Fibroblast of skin of left quadriceps (primary cell): Measurements from ENCODE around the gene NRARP.

Source experiments
- DNase-seq, 2 experiments: peaks; one replicate each; pipeline ENCODE4 v3.0.0-alpha.2; 2013; ENCODE audit warnings: low read depth in 2 of 2

Gene NRARP

DNA sequence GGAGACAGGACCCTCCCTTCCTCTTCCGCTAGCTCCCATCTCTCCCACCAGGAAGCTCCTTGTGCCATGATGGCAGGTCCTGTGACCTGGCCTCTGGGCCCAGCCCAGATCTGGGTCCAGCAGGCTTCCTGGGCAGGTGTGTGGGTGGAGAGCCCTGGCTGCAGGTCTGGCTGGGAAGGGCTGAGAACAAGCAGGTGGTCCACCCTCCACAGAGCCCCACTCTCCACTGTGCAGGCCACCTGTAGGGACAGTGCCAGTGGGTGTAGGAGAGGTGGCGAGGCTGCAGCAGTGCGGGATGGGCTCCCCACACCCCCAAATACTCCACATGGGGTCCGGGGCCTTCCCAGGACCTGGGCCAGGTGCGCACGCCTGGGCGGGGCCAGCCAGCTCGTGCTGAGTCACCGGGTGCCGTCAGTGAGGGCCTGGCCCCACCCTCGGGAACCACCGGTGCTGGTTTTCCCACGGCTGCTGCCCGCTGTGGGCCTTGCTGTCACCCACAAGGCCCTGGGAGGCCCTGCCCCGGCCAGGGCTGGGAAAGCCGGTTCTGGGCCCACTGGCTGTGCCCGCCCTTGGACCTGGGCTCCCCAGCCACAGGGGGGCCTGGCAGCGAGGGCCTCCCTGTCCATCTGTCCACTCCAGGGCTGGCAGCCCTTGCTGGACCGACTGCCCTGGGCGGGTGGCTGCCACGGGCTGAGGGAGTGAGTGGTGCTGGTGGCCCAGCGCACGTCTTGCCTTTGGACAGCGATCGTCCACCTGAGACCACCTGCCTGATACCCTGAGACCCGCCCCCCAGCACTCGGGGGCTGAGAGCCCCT is 9.3 kb upstream of the NRARP start:
- no peak for DNase-seq

DNA sequence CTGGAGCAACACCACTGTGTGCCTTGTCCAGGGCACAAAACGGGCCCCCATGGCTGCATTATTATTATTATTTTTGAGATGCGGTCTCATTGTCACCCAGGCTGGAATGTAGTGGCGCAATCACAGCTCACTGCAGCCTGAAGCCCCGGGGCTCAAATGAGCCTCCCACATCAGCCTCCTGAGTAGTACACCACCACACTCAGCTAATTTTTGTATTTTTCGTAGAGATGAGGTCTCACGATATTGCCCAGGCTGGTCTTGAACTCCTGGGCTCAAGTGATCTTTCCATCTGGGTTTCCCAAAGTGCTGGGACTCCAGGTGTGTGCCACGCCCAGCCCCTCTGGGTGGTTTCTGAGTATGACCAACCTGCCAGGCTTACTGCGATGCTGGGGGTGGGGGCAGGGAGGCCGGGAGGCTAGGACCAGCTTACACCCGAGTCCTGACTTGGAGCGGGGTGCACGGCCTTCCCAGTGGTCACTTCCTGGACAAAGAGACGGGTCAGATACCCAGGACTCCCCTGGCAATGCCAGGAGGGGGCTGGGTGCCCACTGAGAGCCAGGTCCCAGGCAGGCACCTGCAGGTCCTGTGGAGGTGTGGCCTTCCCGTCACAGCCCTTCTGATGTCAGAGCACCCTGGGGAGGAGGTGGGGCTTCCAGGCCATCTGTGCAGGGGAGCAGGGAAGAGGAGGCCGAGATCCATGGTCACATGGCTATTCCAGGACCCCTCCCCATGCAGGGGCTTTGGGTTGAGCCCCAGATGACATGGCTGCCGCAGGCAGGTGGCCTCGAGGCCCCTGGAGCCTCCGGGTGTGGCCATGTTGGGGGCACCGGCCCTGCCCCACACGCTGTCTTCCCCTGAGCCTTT is 8.3 kb upstream of the NRARP start:
- DNase-seq: no peak

DNA sequence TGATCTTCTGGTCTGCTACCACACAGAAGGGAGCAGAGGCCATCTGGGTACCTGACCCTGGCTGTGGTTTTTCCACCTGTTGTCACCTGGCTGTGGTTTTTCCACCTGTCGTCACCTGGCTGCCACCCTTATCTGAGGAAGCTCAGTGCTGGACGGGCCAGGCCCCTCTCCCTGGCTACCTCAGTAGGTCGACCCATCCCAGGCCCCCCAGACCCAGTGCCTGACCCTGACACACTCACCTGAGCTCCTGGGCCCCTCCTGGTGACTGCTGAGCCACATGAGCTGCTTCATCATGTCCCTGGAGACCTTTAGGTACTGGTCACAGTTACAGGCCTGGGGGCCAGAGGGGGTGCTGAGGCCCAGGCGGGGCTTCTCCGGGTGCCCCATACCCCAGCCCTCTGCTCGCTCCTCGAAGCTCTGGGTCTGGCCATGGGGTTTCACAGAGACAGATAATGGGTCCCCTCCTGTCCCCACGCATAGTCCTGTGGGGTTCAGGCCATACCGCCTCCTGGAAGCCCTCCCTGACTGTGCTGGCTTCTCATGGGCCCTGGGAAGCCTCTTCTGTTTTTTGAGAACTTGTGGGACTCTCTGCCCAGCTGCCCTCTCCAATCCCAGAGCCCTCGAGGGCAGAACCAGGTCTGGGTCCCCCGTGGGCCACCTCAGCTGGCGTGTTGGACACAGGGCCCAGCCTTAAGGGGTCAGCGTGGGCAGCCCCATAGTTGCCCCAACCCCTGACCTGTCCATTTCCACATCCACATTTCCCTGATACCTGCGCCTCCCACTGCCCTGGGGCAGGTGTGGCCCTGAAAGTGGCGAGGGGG is 7.5 kb upstream of the NRARP start:
- no peak for DNase-seq

DNA sequence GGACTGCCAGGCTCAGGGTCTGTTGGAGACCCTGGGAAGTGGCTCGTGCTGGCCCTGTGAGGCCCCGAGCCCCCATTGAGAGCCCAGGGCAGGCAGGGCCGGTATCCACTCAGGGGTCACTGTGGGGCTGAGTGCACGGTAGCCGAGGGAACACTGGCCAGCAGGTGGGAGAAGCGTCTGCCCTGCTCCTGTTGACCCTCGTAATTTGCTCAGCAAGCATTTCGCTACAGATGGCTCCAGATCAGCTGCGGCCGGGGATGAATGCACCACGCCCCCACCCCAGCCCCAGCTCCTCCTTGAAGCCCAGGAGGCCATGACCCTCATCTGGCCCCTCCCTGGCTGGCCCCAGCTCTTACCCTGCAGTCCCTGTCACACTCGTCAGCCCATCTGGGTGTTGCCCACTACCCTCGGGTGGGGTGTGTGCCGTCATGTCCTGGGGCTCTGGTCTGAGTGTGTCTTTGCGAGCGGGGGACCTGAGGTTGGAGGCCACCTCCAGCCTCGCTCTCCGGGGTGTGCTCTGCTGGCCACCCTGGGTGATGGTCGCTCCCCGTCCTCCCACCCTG is 6.1 kb upstream of the NRARP start:
- no peak for DNase-seq

DNA sequence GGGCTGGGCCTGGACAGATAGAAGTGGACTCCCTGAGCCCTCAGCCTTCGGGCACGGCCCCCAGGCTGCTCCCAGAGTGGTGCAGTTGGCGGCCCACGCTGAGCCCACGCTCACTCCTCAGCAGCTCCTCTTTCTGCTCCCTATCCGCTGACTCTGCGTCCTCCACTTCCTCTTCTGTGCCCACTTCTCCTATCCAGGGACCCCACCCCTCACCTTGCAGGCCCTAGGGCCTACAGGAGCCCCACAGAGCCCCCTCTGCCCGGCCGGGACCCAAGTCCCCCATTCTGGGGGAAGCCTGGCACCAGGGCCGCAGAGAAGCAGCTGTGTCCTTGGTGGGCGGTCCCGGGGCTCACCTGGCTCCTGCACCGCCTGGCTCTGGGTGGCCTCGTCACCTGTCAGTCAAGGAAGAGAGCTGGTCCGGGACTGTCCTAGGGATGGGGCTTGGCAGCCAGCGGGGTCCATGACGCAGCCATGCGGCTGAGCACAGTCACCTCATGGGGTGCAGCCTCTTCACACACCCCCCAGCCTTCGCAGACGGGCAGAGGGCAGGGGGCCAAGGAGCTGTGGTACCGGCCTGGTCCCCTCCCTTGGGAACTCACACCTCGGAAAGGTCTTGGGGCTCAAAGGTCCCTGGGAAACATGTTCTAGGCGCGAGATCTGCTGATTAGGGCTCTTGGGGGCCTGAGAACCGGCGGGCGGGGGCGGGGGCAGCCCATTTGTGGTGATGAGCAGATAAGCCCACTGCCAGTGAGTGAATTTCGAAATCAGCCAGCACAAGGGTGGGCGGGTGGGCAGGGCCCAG is 5.4 kb upstream of the NRARP start:
- DNase-seq: no peak

DNA sequence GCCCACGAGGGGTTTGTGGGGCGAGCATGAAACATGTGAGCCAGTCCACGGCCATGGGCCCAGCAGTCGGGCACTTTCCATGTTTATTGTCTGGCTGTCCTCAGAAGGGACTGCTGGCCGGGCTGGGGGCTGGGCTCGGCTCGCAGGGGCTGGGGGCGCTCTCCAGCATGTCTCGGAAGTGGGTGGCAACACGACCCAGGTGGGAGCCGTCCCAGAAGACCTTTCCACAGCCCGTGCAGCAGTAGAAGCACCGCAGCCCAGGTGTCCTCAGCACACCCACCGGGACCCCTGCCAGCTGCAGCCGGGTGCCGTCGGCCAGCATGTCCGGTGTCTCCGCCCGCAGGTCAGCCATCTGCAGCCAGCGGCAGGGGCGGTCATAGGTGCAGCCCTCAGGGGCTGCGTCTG is 4.8 kb upstream of the NRARP start:
- DNase-seq: no peak

DNA sequence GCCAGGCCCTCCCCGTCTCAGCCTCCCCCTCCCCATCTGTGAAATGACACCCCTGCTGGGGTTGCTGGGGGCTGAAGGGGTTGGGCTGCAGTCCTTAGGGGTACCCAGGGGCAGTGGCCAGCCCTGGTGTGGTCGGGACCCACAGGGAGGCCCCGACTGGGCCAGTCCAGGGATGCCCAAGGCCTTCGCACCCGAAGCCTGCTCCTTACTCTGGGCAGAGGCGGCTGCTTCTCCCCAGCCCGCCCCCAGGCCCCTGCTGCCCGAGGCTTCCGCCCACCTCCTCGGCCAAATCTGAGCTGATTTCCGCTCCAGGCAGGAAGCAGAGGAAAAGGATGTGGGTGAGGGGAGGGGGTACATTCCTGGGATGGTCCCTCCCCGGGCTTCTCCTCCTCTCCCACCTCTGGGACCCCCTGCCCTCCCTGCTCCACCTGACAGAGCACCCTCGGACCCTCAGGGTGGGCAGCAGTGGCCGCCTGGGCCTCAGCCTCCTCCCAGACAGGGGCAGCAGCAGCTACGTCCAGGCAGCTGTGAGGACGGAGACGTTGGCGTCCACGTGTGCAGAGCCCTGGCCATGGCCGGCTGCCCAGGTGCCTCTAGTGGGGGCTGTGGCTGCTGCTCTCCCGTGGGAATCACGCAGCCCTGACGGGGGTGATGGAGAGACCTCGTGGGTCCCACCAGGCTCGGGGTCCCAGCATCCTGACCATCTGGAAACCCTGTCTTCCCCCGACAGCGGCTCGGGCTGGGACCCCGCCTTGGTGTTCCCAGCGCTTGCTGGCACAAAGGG is 4.2 kb upstream of the NRARP start:
- no peak for DNase-seq

DNA sequence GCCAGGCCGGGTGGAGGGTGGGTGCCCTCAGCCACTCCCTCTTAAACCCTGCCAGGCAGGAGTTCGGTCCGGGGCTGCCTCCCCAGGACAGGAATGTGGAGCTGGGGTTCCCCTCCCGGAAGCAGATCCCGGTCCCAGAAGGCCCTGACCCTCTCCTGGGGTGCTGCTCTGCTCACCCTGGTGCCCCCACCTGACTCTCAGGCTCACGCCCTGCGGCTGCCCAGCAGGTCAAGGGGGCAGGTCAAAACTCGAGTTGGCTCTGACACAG is 3.7 kb upstream of the NRARP start:
- no peak for DNase-seq

DNA sequence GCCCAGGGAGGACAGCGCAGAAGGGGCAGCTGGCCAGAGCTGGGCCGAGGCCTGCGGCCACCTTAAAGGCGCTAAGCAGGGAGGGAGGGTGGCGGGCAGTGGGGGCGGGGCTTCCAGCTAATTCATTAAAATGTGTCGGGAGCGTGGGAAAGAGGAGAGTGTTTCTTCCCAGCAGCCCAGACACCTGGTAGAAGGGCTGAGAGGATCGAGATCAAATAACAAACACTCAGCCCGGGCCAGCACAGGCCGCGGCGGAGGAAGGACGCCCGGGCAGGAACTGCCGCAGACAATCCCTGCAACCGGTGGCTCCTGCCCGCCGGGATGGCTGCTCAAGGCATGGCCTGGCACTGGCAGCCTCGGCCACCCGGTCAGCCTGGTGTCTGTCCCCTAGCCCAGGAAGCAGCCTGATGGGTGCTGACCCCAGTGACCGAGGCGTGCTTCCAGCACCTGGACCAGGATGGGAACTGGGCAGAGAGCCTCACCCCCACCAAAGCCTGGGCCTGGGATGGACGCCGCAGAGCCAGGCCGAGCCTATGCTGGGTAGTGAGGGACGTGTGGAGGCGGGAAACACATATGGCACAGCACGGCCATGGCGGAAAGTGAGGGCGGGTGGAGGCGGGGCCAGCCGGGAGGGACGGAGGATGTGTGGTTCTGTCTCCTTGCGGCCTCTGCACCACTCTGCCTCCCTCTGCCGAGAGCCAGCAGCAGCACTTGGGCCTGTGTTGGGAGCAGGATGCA is 3.2 kb upstream of the NRARP start:
- DNase-seq: no peak

DNA sequence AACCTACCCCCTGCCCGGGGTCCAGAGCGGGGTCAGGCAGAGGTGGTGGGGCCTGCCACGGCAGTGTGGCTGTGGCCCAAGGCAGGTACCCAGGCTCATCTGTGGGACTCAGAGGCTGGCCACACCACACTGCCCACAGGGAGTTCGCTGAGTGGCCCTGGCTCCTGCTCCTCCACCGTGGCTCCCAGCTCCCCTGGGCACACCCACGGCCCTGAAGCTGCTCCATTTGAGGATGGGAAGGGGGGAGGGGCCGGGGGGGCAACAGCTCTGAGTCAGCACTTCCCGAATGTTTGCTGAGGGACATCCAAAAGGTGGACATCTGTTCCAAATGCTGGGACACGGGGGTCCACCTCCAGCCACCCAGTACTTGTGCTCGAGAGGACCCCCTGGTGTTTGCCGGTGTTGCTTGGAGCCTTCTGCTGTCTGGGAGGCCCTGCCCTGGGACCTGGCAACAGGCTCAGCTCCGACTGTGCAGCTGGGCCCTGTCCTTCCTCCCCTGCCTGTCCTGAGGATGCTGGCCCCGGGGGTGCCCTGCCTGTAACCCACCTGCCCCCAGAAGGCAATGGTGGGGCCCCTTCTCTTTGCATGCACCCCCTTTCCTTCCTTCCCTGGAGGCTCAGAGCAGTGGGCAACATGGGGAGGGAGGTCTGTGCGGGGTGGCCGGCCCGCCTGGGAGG is 2.5 kb upstream of the NRARP start:
- DNase-seq: no peak

DNA sequence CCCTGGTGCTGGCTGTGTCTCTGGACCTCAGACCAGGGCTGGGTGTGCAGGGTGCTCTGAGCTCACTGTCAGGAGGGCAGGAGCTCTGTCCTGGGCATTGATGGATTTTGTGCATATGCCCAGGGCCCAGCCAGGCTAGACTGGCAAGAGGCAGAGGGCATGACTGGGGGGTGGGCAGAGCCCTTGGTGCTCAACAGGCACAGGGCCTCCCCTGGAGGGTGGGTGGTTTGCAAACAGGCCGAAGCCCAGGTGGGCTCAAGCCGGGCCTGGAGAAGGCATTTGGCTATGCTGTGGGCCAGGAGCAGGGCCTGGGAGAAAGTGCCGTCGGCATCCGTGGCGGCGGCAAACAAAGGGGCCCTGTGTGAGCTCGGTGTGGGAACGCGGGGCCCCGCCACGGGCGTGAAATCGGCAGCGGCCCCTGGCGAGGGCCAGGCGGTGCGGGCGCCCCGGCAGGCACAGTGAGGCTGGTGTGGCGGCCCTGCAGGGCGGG is 1.9 kb upstream of the NRARP start:
- DNase-seq: no peak

DNA sequence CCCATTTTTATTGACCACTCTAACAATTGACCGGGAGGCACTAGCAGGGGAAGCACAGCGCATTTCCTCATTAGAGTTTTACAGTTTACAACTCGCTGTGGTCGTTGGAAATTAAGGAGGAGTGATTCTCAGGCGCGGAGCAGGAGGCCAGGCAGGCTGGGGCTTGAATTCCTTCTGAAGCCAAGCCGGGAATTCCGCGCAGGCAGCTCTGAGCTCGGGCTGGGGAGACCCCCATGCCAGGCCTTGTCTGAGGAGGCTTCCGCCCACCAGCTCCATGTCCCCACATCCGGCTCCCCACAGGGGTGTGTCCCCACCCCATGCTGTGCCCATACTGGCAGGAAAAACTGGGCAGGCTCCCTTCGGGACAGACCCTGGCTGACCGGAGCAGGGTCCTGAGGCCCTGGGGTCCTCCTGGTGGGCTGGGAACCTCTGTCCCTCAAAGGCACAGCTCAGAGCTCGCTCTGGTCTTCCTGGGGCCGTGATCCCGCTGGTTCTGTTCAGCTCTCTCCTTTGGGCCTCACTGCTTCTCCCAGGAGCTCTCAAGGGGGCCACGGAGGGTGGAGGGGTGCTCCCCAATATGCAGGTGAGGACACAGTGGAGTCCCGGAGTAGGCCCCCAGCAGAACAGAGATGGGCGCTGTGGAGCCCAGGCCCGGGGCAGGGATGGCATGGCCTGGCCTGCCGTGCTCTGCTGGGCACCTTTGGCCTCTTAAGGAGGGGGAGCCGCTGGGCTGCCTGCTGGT is 1.3 kb upstream of the NRARP start:
- no peak for DNase-seq

DNA sequence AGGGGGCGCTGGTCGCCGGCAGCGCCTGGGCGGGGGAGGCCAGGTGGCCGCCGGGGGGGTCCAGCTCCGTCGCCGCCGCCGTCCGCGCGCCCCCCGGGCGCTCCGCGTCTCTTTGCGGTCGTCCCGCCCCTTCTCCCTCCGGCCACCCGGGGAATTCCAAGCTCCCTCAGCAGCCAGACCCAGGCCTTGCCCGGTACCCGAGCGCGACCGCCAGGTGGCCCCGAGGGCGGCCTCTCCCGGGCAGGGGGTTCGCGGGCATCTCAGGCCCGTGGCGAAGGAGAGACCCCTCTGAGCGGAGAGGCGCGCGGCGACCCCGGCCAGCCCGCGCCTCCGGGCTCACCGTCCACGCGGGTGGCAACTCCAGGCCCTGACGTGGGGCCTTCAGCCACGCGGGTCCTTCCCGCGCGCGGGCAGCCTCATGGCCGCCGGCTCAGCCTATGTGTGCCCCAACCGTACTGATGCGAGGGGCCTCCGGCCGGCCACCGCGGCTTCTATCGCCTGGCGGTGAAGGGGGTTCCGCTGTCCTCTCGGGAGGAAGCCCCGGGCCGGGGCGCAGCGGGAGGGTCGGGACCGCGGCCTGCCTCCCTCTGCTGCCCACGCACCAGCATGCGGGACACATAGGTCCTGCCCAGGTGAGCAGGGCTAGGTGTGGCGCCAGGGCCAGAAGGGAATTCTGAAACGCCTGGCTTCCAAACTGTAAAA is 529 bp upstream of the NRARP start:
- no peak for DNase-seq

DNA sequence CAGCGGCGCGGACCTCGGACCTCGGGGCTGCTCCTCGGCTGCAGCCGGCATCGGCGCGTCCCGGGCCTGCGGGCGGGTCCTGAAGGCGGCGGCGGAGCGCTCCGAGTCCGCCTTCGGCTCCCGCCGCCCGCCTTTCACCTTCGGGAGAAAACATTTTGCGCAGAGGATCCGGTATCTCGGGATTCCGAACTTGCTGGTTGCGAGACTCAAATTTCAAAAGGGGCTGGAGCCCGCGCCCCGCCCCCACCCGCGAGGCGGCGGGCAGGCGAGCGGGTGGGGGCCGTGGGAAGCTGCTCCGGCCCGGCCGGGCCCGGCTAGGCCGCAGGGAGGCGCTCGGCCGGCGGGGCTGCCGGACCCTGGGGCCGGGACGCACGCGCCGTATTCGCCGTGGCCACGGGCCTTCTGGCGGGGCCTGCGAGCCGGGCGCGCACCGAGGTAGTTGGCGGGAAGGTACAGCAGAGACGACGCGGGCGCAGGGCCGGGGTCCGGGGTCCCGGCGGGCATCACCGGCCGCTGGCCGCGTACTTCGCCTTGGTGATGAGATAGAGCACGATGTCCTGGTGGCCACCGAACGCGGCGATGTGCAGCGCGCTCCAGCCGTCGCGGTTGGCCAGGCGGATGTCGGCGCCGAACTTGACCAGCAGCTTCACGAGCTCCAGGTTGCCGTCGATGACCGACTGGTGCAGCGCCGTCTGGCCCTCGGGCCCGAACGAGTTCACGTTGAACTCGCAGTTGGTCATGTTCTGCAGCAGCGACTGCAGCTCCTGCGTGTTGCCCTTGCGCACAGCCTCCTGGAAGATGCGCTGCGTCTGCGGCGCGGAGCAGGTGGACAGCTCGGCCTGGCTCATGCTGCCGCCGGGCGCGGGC is 757 bp downstream of the NRARP start:
- DNase-seq: no peak

DNA sequence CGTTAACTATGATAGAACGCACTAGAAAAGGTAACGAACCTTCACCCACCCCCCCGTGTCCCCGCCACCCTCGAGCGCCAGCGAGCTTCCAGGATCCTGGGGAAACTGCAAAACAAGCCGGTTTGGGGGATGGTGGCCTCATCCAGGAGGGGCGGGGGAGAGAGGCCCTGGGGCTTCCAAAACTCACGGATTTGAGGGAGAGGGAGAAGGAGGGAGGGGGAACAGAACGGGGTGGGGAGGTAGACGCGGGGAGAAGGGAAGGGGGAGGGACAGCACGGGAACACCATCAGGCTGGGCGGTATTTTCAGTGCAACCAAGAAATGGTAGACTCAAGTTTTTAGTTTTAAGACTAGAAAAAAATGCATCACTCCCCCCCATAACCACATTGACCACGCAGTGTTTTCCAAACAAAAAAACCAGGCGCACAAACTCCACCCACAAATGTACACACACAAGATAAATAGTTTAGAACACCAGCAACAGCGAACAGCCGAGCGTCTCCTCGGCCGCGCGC is 1.4 kb downstream of the NRARP start:
- no peak for DNase-seq

DNA sequence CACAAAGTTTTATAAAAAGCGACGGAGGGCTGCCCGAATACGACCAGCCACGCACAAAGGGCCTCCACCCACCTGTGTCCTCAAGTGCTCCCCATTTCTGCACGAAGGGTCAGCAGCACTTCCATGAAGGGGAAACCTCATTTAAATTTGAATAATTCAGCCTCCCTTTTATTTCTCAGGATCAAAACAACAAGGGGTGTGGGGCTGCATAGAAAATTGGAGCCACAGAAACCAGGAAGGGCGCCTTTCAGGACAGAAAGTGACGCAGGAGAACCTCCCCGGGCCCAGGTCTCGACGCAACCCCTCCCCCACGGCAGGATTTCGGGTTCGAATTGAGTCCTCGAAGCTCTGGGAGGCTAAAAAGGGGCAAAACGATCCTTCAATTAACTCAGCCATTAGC is 2.1 kb downstream of the NRARP start:
- no peak for DNase-seq

DNA sequence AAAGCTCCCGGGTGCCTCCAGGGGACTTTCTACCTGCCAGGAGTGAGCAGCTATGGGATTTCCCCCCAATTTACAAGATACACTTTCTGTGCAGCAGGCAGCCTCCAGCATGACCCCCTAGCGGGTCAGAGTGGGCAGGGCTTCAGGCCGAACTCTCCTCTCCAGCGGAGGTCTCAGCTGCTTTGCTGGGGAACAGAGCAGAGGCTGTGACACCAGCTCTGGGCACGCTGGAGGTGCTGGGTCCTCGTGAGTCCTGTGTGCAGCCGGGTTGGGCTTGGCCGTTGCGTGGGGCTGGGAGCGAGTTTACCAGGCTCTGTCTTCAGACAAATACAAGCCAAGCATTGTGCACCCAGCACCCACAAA is 2.9 kb downstream of the NRARP start:
- no peak for DNase-seq
